Caco-2 (cell line): ENCODE measurements around the gene REEP6. TPM values are rescaled to one million over a fixed set of nuclear protein-coding genes. Genes with fewer than 3 reads are reported as not detected.

Experiments
- BruUV-seq: library from RNA; stranded (reverse); fragments of 400-500 nt; replicated peaks from 2 replicates; lab custom pipeline; 2021; lab: Mats Ljungman, UMichigan
- CTCF ChIA-PET: fragments of 300-600 bp; sonication (Branson Sonifier 250); formaldehyde crosslinking; loops from one replicate; lab custom pipeline; 2022; ENCODE audit warnings: antibody characterized with exemption; lab: Charles Lee
- POLR2A ChIA-PET: fragments of 300-600 bp; sonication (Branson Sonifier 250); formaldehyde crosslinking; loops from one replicate; lab custom pipeline; 2022; ENCODE audit warnings: antibody characterized with exemption; lab: Charles Lee
- DNase-seq, 2 experiments: peaks; one replicate each; pipeline versions ENCODE4 v3.0.0 to v3.0.0-alpha.2; 2020 to 2022
- H3K27me3 ChIP-seq: replicated peaks from 2 replicates; pipeline ENCODE4 v1.6.0; 2011; ENCODE audit warnings: low read length; ENCODE audit not compliant: control insufficient read depth, insufficient read depth
- H3K36me3 ChIP-seq: 2 replicates; pipeline ENCODE4 v1.5.1; 2011; ENCODE audit warnings: low read length; ENCODE audit not compliant: control insufficient read depth, insufficient read depth
- H3K4me1 ChIP-seq: fragments of 250-450 bp; sonication (Bioruptor Pico); 2 replicates; pipeline ENCODE4 v1.5.1; 2020; ENCODE audit warnings: mild to moderate bottlenecking
- H3K4me3 ChIP-seq: 2 replicates; pipeline ENCODE4 v1.5.1; 2011; ENCODE audit warnings: low read depth, mild to moderate bottlenecking, control low read depth, low read length
- H3K9me3 ChIP-seq: fragments of 250-450 bp; sonication (Bioruptor Pico); 2 replicates; pipeline ENCODE4 v1.5.1; 2020; ENCODE audit warnings: mild to moderate bottlenecking, moderate library complexity
- H3K27ac Mint-ChIP-seq: one replicate; pipeline ENCODE4 v1.8.0; 2022; ENCODE audit warnings: mixed read lengths; ENCODE audit not compliant: unreplicated experiment
- H3K27me3 Mint-ChIP-seq: one replicate; pipeline ENCODE4 v1.8.0; 2022; ENCODE audit warnings: mixed read lengths; ENCODE audit not compliant: insufficient read depth, unreplicated experiment
- H3K36me3 Mint-ChIP-seq: one replicate; pipeline ENCODE4 v1.8.0; 2022; ENCODE audit warnings: mild to moderate bottlenecking, mixed read lengths; ENCODE audit not compliant: insufficient read depth, unreplicated experiment
- H3K4me1 Mint-ChIP-seq: one replicate; pipeline ENCODE4 v1.8.0; 2022; ENCODE audit warnings: low read depth, mixed read lengths; ENCODE audit not compliant: unreplicated experiment
- H3K4me3 Mint-ChIP-seq: one replicate; pipeline ENCODE4 v1.8.0; 2022; ENCODE audit warnings: mild to moderate bottlenecking, moderate library complexity, mixed read lengths; ENCODE audit not compliant: unreplicated experiment
- H3K9me3 Mint-ChIP-seq: one replicate; pipeline ENCODE4 v1.8.0; 2022; ENCODE audit warnings: mixed read lengths; ENCODE audit not compliant: unreplicated experiment
- CTCF ChIP-seq, 2 experiments: fragments of 200-600 bp in 1 of 2; IDR thresholded peaks; 1 replicate in 1 of 2; 2 replicates in 1 of 2; pipeline versions ENCODE4 v1.5.1 to v1.8.0; 2011 to 2022; ENCODE audit warnings: antibody characterized with exemption in 1 of 2, control low read depth in 1 of 2, inconsistent platforms in 1 of 2, low read depth in 1 of 2, low read length in 1 of 2, mild to moderate bottlenecking in 1 of 2, moderate library complexity in 1 of 2; ENCODE audit not compliant: insufficient read depth in 1 of 2, severe bottlenecking in 1 of 2, unreplicated experiment in 1 of 2
- intact Hi-C: fragments of 100-400 bp; cut with micrococcal nuclease; formaldehyde crosslinking; loops from one replicate; pipeline ENCODE4 v1.10.0; 2022; ENCODE audit not compliant: unreplicated experiment
- total RNA-seq: library from RNA; stranded (reverse); gene quantifications from 2 replicates; pipeline ENCODE4 v1.2.3, GENCODE V29; 2022

Gene REEP6
- total RNA-seq, 1 experiment from 2014 or later = 50.2 TPM

DNA sequence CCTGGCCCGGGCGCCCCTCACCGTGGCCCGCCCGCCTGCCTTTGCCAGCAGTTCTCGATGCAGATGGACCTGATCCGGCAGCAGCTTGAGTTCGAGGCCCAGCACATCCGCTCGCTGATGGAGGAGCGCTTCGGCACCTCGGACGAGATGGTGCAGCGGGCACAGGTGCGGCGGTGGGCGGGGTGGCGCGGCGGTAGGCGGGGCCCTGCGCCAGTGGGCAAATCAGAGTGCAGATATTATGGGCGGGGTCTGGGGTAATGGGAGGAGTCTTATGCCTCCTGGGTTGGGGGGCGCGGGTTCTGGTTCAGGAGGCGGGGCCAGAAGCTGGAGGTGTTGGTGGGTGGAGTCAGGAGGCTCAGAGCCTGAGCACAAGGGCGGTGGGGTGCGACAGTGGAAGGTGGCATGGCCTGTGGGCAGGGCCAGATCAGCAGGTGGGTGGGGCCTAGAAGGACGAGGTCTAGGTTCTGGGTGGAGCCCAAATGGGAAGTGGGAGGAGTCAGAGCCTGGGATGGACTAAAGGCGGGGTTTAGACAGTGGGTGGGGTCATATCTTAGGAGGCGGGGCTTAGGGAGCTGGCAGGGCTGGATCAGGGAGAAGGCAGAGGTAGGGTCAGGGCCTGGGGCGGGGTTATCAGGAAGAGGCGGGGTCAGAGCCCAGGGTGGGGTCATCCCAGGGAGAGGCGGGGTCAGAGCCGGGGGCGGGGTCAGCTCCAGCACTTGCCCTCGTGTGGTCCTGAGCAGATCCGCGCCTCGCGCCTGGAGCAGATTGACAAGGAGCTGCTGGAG is 35.5 kb upstream of the REEP6 start:
- peaks cover 46% of the 10 kb centered on the region for H3K36me3 Mint-ChIP-seq
- Histone ChIP-seq H3K4me1 (no peaks in the 10 kb centered on the region), H3K36me3 (no peaks in the 10 kb centered on the region; the same call in 1 of the 2 replicates), H3K27me3 (no peaks in the 10 kb centered on the region), H3K4me3 (no peak overlapping the region), H3K9me3 (no peaks in the 10 kb centered on the region)
- H3K4me1 Mint-ChIP-seq = no peaks in the 10 kb centered on the region
- POLR2A ChIA-PET = interaction anchor here (0.5 kb wide), 1 partner anchor 154 kb away, joined by 3 read pairs; no protein-coding TSS in a partner anchor
- peak; percentile 64 to 74 for DNase-seq
- no peak overlapping the region for H3K27ac Mint-ChIP-seq
- intact Hi-C loops = no loop called here
- H3K27me3 Mint-ChIP-seq = peaks cover 4% of the 10 kb centered on the region
- no peak overlapping the region for H3K4me3 Mint-ChIP-seq
- no TSS peak for BruUV-seq
- TF ChIP-seq CTCF (IDR thresholded peaks at IDR 0.05; ENCODE audit: insufficient read depth in 1 of 2, low read depth in 1 of 2, low read length in 1 of 2, severe bottlenecking in 1 of 2, unreplicated experiment in 1 of 2) = no peak
- CTCF ChIA-PET = no interaction called here
- H3K9me3 Mint-ChIP-seq = no peaks in the 10 kb centered on the region

DNA sequence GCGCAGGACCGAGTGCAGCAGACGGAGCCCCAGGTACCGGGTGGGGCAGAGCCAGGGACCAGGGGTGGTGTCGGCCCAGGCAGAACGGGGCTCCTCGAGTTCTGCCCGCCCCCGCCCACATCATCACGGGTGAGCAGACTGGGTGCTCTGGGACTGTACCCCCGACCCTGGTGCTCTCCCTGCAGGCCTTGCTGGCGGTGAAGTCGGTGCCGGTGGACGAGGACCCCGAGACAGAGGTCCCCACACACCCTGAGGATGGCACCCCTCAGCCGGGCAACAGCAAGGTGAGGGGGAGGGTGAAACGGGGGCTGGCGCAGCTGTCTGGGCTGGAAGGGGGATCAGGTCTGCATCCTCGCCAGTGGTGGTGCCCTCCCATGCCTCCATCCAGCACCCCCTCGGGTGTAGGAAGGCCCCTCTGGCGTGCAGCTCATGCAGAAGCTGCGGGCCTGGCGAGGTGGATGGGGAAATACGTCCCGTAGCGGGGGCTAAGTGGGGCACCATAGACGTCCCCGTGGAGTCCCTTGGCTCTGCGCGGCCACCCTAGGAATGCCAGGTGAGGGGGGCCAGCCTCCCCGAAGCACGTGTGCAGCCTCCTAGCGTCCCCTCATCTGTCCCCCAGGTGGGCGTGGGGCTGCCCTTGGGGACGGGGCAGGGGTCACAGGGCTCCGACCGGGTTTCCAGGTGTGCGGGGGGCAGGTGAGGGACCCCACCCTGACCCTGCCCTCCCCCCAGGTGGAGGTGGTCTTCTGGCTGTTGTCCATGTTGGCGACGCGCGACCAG is 34.7 kb upstream of the REEP6 start:
- peaks cover 40% of the 10 kb centered on the region for H3K36me3 Mint-ChIP-seq
- H3K27me3 ChIP-seq = no peaks in the 10 kb centered on the region
- no peak overlapping the region for H3K4me3 Mint-ChIP-seq
- H3K9me3 Mint-ChIP-seq = no peaks in the 10 kb centered on the region
- H3K9me3 ChIP-seq = no peaks in the 10 kb centered on the region
- BruUV-seq = no TSS peak
- DNase-seq = no peak
- H3K36me3 ChIP-seq = no peaks in the 10 kb centered on the region; the same call in 1 of the 2 replicates
- no peaks in the 10 kb centered on the region for H3K4me1 ChIP-seq
- H3K4me3 ChIP-seq = no peak overlapping the region
- no peak overlapping the region for H3K27ac Mint-ChIP-seq
- TF ChIP-seq CTCF (IDR thresholded peaks at IDR 0.05; ENCODE audit: insufficient read depth in 1 of 2, low read depth in 1 of 2, low read length in 1 of 2, severe bottlenecking in 1 of 2, unreplicated experiment in 1 of 2) = no peak
- CTCF ChIA-PET = no interaction called here
- no peaks in the 10 kb centered on the region for H3K27me3 Mint-ChIP-seq
- intact Hi-C loops = no loop called here
- no peaks in the 10 kb centered on the region for H3K4me1 Mint-ChIP-seq
- POLR2A ChIA-PET = interaction anchor here (0.6 kb wide), 1 partner anchor 967 kb away, joined by 3 read pairs; no protein-coding TSS in a partner anchor

DNA sequence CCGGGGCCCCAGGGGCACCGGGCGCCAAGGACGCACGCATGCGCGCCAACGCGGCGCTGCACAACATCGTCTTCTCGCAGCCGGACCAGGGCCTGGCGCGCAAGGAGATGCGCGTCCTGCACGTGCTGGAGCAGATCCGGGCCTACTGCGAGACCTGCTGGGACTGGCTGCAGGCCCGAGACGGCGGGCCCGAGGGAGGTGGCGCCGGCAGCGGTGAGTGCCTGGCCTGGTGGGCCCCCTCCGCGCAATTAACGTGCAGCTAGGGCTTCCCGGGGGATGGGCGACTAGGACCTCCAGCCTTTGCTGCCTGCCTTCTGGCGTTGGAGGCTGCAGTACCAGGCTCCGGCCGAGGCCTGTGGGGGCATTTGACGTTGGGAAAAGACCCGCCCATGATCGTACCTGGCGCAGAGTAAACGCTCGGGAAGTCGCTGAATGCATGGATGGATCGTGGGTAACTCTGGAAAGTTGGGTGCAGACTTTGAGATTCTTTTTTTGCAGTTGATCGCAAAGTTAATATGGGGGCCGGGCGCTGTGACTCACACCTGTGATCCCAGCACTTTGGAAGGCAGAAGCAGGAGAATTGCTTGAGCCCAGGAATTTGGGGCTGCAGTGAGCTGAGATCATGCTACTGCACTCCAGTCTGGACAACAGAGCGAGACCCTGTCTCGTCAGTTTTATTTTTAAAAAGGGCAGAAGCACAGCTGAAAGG is 33.8 kb upstream of the REEP6 start:
- Mint-ChIP-seq H3K36me3 (peaks cover 33% of the 10 kb centered on the region), H3K27ac (no peak overlapping the region), H3K4me1 (no peaks in the 10 kb centered on the region), H3K9me3 (no peaks in the 10 kb centered on the region), H3K27me3 (no peaks in the 10 kb centered on the region), H3K4me3 (no peak overlapping the region)
- Histone ChIP-seq H3K4me1 (no peaks in the 10 kb centered on the region), H3K9me3 (no peaks in the 10 kb centered on the region), H3K36me3 (no peaks in the 10 kb centered on the region; the same call in 1 of the 2 replicates), H3K27me3 (no peaks in the 10 kb centered on the region), H3K4me3 (no peak overlapping the region)
- intact Hi-C loops = no loop called here
- BruUV-seq = no TSS peak
- DNase-seq = no peak
- CTCF ChIA-PET = interaction anchor here (0.6 kb wide), 1 partner anchor 21 kb away, joined by 3 read pairs; no protein-coding TSS in a partner anchor
- POLR2A ChIA-PET = interaction anchor here (0.6 kb wide), 1 partner anchor 968 kb away, joined by 3 read pairs; no protein-coding TSS in a partner anchor
- TF ChIP-seq CTCF (IDR thresholded peaks at IDR 0.05; ENCODE audit: insufficient read depth in 1 of 2, low read depth in 1 of 2, low read length in 1 of 2, severe bottlenecking in 1 of 2, unreplicated experiment in 1 of 2) = no peak
